Middle frontal gyrus (tissue), 1 donor: ENCODE data around the gene TRAF3IP3.

Experiments
- DNase-seq: peaks from one replicate; pipeline ENCODE4 v3.0.0-alpha.2; 2015; ENCODE audit warnings: low spot score; ENCODE audit errors: extremely low spot score

Gene TRAF3IP3

DNA sequence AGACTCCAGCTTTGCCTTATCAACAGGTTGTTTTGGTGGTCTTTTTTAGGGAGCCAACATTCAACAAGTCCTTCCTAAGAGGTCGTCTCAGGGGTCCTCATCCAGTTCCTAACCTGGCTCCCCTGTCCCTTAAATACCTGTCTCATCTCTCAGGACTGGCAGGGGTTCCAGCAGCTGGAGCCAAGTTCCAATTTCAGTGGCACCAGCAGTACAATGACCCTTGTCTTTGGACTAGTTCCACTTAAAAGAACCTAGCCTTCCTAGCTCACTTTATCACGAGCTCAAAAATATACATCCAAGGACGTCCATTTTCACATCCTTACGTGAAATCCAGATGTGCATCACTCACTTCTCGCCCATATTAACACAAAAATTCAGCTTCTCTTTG lies 18.7 kb upstream of the TRAF3IP3 start:
- DNase-seq = no peak

DNA sequence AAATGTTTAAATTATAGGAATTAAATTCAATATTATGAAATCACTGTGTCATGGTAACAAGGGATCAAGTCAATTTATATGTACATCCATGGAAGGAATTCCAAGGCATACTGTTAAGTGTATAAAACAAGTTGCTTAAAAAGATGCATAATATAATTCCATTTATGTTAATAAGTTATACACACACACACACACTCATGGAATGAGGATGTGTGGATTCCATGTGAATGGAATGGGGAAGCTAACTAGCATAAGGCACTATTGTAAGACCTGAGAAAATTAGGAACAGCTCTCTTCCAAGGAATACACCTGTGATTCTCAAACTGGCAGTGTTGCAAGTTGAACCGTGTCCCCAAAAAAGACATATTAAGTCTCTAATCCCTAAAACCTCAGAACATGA lies 17.6 kb upstream of the TRAF3IP3 start:
- DNase-seq = no peak

DNA sequence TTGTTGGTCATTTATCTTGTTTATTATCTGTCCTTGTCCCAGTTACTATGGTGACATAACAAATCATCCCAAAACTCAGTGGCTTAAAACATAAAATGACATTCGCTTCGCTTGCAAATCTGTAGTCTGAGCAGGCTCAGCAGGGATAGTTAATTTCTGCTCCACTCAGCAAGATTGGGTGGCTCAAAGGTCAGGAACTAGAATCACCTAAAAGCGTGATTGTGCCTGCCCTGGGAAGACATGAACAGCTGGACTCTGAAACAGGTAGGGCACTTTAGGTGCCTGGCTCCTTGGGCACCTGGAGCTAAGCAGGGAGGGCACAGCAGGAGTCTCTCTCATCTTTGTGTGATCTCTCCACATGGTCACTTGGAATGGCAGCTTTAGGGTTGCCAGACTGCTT lies 14.7 kb upstream of the TRAF3IP3 start:
- DNase-seq = no peak

DNA sequence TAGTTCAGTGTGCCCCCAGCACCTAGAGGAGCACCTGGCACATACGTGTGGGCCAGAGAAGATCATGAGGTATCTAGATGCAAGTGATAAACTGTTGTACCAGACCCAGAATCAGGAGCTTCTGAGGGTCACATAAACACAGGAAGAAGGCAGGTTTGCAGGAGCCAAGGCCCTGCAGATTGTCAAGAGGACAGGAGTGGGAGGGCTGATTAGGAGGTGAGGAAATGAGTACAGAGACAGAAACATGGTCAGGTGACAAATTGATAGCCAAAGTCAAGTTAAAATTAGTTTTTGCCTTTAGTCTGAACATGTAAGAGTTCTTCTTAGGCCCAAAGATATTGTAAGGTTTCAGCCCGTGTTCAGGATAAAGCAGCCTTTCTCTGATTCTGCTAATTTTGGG lies 14.0 kb upstream of the TRAF3IP3 start:
- no peak for DNase-seq

DNA sequence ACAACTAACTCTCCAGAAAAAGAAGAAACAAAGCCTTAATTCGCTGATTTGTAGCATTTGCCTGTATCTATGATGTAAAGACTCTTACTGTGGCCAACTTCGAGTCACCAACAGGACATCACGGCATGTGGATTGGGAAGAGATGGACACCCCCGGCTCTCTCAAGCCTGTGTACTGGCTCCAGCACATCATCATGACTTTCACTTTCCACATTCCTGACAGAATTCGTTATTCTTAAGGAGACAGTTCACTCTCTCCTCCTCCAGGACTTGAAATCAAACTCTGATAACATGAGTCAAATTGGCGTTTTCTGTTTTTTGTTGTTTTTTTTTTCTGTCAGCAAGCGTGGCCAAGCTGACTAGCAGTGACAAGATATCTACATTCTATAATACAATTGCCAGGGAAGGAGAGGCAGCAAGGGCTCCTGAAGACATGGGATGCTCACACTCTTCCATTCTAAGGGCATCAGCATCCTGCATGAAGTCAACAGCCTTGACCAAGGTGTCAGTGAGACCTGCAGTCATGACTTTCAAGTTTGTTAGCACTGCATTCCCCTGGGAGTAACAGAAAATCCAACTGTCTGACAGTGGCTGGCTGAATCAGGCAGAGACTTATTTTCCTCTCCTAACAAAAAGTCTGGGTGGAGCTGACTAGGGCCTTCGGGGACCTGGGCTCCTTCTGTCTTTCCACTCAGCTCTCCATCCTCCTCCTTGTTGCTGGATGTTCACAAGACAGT lies 13.3 kb upstream of the TRAF3IP3 start:
- DNase-seq = no peak

DNA sequence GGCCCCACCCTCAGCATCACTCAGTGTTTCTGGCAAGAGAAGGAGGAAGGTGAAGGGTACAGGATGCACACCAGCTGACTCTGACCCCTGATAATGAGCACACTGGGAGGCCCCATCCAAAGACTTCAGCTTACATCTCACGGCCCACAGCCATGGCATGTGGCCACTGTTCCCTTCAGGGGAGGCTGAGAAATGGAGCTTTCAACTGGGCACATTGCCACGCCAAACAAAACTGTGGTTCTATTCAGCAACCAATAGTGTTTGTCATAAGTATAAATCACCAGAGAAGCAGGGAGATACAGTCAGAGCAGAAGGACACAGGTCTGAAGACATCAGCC lies 12.7 kb upstream of the TRAF3IP3 start:
- no peak for DNase-seq

DNA sequence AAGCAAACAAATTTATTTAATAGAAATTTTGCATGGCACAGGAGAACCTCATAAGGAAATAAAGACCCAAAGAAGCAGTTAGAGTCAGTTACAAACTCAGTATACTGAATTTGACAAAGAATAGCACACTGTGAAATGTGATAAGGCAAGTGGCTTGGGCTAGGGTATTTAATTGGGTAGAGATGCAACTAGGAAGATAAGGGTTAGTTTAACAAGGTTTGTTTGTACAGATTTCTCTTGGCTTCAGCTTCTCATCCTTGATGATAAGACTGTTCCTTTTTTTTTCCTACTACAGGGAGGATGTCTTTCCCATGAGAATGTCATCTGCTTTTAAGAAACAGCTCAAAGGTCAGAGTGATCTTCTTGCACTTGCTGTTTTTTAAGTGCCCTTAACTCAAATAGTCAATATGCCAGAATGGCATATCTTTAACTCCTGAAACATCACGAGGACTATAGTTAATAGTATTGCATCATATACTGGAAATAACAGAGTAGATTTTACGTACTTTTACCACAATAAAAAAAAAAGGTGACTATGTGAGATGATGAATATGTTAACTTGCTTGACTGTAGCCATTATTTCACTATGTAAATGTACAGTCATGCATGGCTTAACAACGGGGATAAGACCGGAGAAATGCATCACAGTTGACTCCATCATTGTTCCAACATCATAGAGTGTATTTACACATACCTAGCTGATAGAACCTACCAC lies 9.2 kb upstream of the TRAF3IP3 start:
- no peak for DNase-seq

DNA sequence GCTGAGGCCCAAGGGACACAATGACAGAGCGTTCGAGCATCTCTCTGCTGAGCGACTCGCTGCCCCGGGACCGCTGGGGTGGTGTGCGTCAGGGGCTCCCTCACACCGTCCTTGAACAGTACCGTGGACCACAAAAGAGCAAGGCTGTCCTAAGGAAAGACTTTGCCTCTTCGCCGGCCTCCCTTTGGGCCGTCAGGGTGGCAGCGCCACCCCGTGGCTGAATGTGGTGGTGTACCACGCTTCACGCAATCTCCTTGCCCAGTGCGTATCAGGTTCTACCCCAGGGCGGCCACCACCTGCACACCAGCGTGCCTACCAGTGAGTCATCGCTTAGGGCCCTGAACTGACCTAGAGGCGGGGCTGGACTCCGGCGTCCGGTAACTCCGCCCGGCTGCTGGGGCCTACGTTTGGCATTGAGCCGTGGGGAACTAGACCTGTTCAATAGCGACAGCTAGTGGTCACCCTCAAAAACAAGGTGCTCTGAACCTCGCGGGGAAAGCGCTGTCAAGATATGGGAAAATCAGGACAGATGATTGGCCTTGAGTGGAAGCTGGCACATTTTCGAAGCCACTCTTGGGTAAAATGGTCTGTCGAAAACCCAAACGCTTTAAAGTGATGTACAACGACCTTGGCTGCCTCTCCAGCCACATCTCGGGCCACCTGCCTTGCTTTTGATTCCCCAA lies 8.1 kb upstream of the TRAF3IP3 start:
- peak; percentile 60 for DNase-seq

DNA sequence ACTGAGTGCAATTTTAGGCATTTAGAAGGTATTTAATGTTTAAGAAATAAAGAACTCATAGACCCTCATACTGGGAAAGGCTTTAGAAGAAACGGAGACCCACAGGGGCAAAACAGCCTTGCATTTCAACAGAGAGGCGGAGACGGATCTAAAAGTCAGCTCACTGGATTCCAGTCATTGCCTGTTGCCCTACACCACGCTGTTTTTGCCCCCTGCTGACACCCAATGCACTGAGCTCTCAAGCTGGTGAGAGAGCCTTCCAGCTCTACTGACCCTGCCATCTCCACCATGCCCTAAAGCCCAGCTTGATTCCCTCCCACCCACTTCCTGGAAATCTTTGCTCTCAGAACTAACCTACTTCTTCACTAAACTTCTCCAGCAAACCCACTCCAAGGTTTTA lies 7.2 kb upstream of the TRAF3IP3 start:
- no peak for DNase-seq

DNA sequence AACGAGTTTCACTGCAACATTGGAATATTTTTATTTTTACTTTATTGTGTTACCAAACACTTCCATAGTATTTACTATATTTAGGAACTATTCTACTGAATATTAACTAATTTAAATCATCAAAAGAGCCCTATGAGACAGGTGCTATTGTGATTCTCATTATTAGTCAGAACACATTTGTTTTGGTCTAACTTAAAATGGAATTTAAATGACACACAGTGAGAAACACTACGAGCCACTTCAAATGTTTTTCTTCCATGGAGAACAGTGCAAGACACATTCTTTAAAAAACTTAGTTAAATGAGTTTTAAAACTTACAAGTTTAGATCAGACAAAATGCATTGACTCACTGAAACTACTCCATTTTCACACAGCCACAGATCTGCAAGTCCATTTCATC lies 6.6 kb upstream of the TRAF3IP3 start:
- DNase-seq = no peak

DNA sequence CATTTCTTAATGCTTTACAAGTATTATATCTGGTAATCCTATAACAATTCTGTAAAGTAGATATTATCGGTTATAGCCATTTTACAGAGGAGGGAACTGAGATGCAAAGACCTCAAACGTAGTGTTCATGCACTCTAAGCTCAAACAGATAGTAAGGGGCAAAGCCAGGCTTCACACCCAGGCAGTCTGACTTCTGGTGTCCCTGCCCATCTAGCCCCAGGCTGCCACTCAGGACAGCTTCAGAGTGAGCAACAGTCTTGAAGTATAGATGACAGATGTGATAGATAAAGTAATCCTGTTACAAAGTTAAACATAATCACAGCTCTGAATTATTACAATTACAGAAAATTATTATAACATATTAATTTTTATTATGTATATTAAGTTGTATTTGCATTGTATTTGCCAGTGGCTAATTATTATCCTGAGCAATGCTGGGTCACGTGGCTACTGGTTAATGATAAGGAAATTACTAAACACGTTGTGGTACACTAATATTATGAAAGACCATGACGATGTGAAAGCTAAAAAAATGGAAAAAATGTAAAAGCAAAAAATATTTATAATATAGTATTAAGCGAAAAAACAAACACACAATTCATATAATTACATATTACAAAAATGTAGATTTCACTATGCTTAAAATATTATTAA lies 6.1 kb upstream of the TRAF3IP3 start:
- no peak for DNase-seq

DNA sequence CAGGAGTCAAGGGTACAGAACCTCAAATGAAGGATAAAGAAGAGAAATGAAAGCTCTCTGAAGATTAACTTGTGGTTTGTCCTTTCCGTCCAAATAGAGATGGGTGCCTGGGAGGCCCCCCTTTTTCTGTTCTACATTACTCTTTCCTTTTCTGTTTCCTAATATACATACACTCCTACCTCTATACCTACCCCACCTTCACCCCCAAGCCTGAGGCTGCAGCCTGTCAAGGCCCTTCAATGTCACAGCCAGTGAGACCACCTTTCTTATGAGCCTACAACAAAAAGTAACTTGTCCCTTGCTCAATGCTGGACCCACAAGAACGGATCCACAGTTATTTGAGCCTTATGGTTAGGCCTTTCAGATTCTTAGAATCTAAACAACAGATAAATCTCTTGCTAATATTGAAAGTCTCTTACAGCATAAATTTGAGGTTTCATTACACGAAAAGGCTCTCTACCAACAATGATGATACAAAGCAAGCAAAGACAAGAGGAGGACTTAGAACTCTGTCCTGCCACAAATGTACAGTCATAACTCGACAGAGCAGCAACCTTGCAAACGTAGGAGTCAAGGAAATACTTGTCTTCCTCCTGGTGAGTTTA lies 4.1 kb upstream of the TRAF3IP3 start:
- no peak for DNase-seq

DNA sequence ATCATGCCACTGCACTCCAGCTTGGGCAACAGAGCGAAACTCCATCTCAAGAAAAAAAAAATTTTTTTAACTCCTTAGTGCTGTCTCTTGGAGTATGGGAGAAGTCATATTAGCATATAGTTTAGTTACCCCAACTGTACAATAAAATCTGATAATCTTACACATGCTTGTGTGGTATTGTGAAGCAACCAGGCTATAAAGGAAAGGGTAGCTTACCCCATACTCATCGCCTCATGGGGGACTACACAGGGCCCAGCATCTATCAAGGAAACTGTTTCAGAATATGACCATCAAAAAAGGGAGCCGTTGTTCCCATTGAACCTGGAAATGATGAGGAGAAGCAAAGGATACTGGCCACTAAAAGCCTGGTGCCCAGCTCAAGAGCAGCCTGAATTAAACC lies 3.0 kb upstream of the TRAF3IP3 start:
- DNase-seq = no peak

DNA sequence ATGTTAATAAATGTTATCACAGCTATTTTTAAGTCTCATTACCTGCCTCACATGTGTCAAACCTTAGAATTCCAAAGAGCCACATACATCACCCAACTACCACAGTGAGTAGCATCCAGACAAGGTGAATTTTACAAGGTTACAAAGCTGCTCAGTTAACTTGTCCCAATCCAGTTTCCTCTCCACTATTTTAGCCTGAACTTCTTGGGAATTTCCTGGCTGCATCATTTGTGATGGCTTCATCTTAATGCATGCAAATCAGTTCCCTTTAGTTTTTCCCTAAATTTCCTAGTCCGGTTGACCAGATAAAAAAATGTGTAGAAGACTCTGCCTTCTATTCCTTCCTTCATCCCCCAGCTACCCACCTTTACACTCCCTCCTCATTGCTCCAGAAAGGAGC lies 597 bp upstream of the TRAF3IP3 start:
- DNase-seq = no peak

DNA sequence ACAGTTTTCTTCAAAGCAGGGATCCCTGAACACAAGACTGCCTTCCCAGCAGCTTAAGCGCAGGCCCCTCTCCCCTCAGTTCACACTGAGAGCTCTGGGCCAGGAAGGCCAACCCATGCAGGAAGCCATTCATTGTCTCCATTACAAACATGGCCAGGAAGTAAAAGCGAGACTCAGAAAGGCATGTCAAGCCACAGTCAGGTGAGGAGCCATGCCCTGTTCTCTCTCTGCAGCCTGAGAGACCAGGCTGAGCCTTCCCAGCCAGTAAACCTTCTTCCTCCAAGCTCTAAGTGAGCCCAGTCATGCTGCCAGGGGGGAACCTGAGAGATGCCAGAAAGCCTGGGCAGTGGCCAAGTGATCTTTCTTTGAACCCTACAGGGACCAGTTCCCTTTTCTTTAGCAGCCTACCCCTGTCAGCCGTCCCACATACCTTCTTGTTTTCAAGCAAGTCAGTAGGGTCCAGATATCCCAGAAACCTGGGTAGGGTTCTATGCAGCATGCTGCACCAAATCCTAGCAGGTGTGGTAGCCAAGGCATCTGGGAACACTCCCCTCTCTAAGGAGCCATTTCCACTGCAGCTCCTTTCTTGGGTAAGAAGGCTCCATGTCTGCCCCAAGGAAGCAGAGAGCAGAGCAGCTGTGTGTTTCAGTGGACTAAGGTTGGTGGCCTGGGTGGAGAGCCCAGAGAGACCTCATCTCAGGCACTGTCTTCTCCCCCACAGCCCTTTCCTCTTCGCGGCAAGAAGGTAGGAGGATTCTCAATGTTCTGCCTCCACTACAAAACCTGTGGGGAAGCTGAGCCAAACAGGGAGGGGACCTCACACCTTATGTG lies 977 bp downstream of the TRAF3IP3 start:
- DNase-seq = no peak

DNA sequence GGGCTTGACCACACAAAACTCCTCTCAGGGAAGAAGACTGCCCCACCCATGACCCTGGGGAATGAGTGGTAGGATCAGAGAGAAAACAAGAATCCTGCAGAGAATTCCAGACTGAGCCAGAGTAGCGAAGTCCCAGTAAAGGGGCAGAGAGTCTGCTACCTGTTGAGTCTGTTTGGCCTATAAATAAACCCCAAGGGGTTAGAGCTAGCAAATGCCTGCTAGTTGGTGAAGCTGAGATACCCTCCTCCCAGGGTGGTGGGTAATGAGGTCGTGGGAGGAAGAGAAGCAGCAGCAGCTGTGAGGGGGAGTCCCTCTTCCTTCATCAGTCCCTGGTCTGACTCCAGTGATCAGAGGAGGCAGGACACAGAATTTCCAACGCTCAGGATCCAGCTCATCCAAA lies 2.5 kb downstream of the TRAF3IP3 start:
- no peak for DNase-seq

DNA sequence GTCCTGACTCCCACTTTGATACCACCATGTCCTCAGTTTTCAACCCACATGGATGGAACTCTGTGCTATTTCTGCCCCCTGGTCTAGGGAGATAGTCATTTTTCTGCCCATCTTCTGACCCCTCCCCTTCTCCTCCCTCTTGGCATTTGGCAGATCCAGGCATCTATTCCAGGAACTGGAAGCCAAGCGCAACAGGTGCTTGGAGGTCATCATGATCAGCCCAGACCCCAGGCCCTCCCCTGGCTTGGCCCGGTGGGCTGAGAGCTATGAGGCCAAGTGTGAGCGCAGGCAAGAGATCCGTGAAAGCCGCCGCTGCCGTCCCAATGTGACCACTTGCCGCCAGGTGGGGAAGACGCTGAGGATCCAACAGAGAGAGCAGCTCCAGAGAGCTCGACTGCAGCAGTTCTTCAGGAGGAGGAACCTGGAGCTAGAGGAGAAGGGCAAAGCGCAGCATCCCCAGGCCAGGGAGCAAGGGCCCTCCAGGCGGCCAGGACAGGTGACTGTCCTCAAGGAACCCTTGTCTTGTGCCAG lies 4.0 kb downstream of the TRAF3IP3 start:
- DNase-seq = no peak

DNA sequence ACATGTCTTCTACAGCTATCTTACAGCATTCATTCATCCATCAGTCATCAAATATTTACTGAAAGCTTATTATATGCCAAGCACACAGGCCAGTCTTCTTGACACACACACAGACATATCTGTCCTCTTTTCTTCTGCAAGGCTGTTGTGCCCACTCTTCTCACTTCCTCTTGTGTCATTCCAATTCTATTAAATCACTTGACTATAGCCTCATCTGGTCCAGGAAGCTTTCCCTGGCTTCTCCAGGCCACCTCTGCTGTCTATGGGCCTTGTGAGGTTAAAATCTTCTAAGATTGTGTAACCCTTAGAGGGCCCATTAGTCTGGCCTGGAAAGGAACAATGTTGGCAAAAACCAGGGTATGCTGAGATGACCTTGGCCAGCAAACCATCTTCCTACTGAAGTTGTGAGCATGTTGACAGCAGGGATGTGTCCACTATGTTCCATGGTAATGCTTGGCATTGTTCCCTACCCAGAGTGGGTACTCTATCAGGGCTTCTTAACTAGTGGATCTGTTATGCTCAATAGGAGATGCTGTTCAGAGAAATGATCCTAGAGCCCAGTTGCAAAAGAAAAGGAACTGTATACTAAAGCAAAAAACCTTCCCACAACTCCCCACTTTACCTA lies 5.3 kb downstream of the TRAF3IP3 start:
- DNase-seq = no peak

DNA sequence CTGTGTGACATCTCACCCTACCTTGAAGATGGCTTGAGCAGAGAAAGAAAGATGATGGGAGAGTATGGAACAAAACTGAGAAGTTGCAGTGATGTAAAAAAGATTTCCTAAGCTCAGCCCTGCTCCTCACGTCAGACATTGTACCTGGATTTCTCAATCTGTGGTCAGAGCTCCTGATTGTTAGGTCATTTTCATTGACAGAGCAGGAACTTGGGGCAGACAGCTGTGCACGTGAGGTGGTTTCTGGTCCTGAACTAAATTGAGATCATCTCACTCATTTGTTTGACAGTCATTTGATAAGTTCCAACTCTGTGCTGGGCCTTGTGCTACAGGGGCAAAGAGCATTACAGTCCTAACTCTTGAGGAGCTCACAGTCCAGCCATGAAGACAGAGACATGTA lies 10.2 kb downstream of the TRAF3IP3 start:
- DNase-seq = no peak

DNA sequence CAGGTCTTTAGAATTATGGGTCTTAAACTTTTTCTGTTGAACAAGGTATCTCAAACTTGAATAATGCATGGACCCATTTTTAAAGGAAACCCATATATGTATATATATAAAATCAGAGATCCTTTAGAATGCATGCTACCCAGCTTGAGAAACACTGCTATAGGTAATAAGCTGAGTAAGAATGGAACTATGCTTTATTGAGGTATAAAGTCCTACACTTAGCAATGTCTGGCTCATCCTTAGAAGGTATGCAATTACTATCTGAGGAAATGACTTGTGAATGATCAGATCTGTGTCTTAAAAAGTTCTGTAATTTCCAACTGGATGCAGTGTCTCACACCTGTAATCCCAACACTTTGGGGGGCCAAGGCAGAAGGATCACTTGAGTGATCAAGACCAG lies 11.2 kb downstream of the TRAF3IP3 start:
- DNase-seq = no peak
